Measurements from ENCODE around the gene ASB1. TPM values are rescaled to one million over a fixed set of nuclear protein-coding genes. Genes with fewer than 3 reads are reported as not detected.

The ASB1 gene
- polyA plus RNA-seq, 1 donor (not counting 4 experiments of a cell fraction or from before 2014, with no cell fraction given), result 13.0 TPM

DNA sequence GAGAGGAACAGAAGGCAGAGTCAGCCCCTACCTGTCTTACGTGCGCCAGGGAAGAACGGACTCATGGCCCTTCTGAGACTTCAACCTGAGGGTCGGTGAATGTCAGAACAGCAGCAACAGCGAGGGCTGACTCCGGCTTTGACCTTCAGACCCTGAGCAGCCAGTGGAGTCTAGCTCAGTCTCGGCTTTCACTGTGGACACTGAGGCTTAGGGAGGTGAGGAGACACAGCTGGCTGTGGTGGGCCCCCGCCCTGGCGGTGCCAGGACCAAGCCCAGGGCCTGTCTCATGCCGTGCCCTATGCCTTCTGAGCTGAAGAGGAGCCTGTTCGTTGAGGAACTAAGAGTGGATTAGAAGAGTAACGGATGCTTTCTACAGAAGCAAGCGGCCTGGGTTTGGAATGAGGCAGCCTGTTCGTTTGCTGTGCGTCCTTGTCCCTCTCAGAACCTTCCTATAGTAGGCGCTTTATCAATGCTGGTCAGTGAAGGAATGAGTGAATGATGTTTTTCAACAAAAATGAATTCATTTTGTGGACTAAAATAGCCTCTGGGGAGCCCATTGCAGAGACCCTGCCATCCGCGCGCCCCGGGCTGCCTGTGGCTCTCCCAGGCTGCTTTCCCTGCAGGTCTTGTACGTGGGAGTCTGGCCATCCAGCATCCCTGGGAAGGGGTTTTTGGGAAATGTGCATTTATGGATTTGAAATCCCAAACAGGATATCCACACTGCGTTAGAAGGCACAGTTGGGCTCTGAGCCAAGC, 38.9 kb downstream of the ASB1 start:
- H3K27ac ChIP-seq (ENCODE audit: control insufficient read depth, insufficient read depth, low read length), result no peak overlapping the region
- H3K9me3 ChIP-seq (ENCODE audit: control insufficient read depth, low read depth, low read length), result no peaks in the 10 kb centered on the region
- DNase-seq (ENCODE audit: low read depth, low spot score) (no peak), FAIRE-seq (no peak)
- H4K20me1 ChIP-seq (ENCODE audit: control insufficient read depth, extremely low read depth, insufficient read depth, low read length), result no peaks in the 10 kb centered on the region
- dilution Hi-C loops (cut with MboI; ENCODE audit: extremely low pct_ligation_motif_present, low sequenced_read_pairs), result no loop called here
- no peaks in the 10 kb centered on the region for H3K9me1 ChIP-seq (ENCODE audit: control insufficient read depth, extremely low read depth, insufficient read depth, low read length)
- H2AFZ ChIP-seq (ENCODE audit: control insufficient read depth, low read length), result no peak overlapping the region
- no peak overlapping the region for H3K9ac ChIP-seq (ENCODE audit: control insufficient read depth, extremely low read depth, insufficient read depth, low read length)
- no peaks in the 10 kb centered on the region for H3K4me1 ChIP-seq (ENCODE audit: control insufficient read depth, extremely low read depth, insufficient read depth, low read length)
- H3K4me2 ChIP-seq (ENCODE audit: control insufficient read depth, extremely low read depth, insufficient read depth, low read depth, low read length), result no peak overlapping the region
- no peaks in the 10 kb centered on the region for H3K79me2 ChIP-seq (ENCODE audit: control insufficient read depth, insufficient read depth, low read length)
- TF ChIP-seq, protein P1, sequence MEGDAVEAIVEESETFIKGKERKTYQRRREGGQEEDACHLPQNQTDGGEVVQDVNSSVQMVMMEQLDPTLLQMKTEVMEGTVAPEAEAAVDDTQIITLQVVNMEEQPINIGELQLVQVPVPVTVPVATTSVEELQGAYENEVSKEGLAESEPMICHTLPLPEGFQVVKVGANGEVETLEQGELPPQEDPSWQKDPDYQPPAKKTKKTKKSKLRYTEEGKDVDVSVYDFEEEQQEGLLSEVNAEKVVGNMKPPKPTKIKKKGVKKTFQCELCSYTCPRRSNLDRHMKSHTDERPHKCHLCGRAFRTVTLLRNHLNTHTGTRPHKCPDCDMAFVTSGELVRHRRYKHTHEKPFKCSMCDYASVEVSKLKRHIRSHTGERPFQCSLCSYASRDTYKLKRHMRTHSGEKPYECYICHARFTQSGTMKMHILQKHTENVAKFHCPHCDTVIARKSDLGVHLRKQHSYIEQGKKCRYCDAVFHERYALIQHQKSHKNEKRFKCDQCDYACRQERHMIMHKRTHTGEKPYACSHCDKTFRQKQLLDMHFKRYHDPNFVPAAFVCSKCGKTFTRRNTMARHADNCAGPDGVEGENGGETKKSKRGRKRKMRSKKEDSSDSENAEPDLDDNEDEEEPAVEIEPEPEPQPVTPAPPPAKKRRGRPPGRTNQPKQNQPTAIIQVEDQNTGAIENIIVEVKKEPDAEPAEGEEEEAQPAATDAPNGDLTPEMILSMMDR (optimal IDR thresholded peaks at IDR 0.05 in 1 of 3, IDR thresholded peaks at IDR 0.05 in 1 of 3, conservative IDR thresholded peaks at IDR 0.05 in 1 of 3; ENCODE audit: extremely low read depth in 1 of 3, insufficient read depth in 2 of 3, low read length in 3 of 3), result no peak
- TF ChIP-seq EZH2 (IDR thresholded peaks at IDR 0.05; ENCODE audit: low read length), result no peak
- H3K27me3 ChIP-seq (ENCODE audit: control insufficient read depth, extremely low read depth, insufficient read depth, low read length), result no peaks in the 10 kb centered on the region
- H3K36me3 ChIP-seq (ENCODE audit: control insufficient read depth in 2 of 2, extremely low read depth in 1 of 2, insufficient read depth in 2 of 2, low read length in 2 of 2), result peaks cover 0 to 1% of the 10 kb centered on the region in 2 experiments
- no peak overlapping the region for H3K4me3 ChIP-seq (ENCODE audit: control insufficient read depth in 2 of 3, extremely low read depth in 1 of 3, insufficient read depth in 2 of 3, low read depth in 1 of 3, low read length in 3 of 3)

DNA sequence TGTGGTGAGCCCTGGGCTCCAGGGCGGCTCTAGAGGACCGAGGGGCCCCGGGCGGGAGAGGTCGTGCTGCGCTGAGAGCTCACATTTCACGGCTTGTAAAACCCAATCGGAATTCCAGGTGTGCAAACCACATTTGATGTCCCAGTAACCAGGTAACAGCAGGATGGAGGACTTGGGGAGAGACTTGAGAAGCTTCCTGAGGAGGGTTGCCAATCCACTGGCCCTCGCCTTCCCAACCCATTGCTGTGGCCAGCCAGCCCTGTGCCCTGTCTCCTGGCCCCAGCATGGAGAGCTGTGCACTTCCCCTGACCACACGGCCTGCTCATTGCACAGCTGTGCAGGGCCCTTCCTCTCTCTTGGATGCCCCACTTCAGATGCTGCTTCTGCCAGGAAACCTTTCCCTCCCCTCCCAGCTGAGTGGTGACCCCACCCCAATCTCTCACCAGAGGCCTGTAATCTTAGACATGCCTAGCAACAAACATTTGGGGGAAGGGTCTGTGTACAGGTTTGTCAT, 39.6 kb downstream of the ASB1 start:
- dilution Hi-C loops (cut with MboI; ENCODE audit: extremely low pct_ligation_motif_present, low sequenced_read_pairs), result no loop called here
- H3K79me2 ChIP-seq (ENCODE audit: control insufficient read depth, insufficient read depth, low read length), result no peaks in the 10 kb centered on the region
- H3K9me1 ChIP-seq (ENCODE audit: control insufficient read depth, extremely low read depth, insufficient read depth, low read length), result no peaks in the 10 kb centered on the region
- H3K27me3 ChIP-seq (ENCODE audit: control insufficient read depth, extremely low read depth, insufficient read depth, low read length), result no peaks in the 10 kb centered on the region
- no peak overlapping the region for H3K4me2 ChIP-seq (ENCODE audit: control insufficient read depth, extremely low read depth, insufficient read depth, low read depth, low read length)
- DNase-seq (ENCODE audit: low read depth, low spot score) (no peak), FAIRE-seq (no peak)
- no peak overlapping the region for H2AFZ ChIP-seq (ENCODE audit: control insufficient read depth, low read length)
- H4K20me1 ChIP-seq (ENCODE audit: control insufficient read depth, extremely low read depth, insufficient read depth, low read length), result no peaks in the 10 kb centered on the region
- no peaks in the 10 kb centered on the region for H3K9me3 ChIP-seq (ENCODE audit: control insufficient read depth, low read depth, low read length)
- H3K4me1 ChIP-seq (ENCODE audit: control insufficient read depth, extremely low read depth, insufficient read depth, low read length), result no peaks in the 10 kb centered on the region
- H3K4me3 ChIP-seq (ENCODE audit: control insufficient read depth in 2 of 3, extremely low read depth in 1 of 3, insufficient read depth in 2 of 3, low read depth in 1 of 3, low read length in 3 of 3), result no peak overlapping the region
- H3K27ac ChIP-seq (ENCODE audit: control insufficient read depth, insufficient read depth, low read length), result no peak overlapping the region
- no peak for TF ChIP-seq EZH2 (IDR thresholded peaks at IDR 0.05; ENCODE audit: low read length)
- TF ChIP-seq, protein P1 (optimal IDR thresholded peaks at IDR 0.05 in 1 of 3, IDR thresholded peaks at IDR 0.05 in 1 of 3, conservative IDR thresholded peaks at IDR 0.05 in 1 of 3; ENCODE audit: extremely low read depth in 1 of 3, insufficient read depth in 2 of 3, low read length in 3 of 3), result no peak
- H3K36me3 ChIP-seq (ENCODE audit: control insufficient read depth in 2 of 2, extremely low read depth in 1 of 2, insufficient read depth in 2 of 2, low read length in 2 of 2), result peaks cover 0 to 1% of the 10 kb centered on the region in 2 experiments
- H3K9ac ChIP-seq (ENCODE audit: control insufficient read depth, extremely low read depth, insufficient read depth, low read length), result no peak overlapping the region

Measured in keratinocyte (primary cell).